A673 (cell line): ENCODE measurements around the gene PLTP.

ENCODE experiments used
- EZH2 ChIP-seq: fragments of 200-600 bp; sonication (generic); IDR thresholded peaks from 2 replicates; pipeline ENCODE4 v1.6.1; 2017; ENCODE audit warnings: borderline replicate concordance, low read depth, mild to moderate bottlenecking, mixed read lengths, antibody characterized with exemption, low read length; ENCODE audit not compliant: poor library complexity, severe bottlenecking
- TF ChIP-seq, protein P1 (sequence below): fragments of 300-800, 200-600 bp; sonication (generic); conservative IDR thresholded peaks from 2 replicates; pipeline ENCODE4 v1.5.1; 2017; ENCODE audit warnings: low read depth, mild to moderate bottlenecking, antibody characterized with exemption, low read length, moderate library complexity, mixed read lengths

DNA sequence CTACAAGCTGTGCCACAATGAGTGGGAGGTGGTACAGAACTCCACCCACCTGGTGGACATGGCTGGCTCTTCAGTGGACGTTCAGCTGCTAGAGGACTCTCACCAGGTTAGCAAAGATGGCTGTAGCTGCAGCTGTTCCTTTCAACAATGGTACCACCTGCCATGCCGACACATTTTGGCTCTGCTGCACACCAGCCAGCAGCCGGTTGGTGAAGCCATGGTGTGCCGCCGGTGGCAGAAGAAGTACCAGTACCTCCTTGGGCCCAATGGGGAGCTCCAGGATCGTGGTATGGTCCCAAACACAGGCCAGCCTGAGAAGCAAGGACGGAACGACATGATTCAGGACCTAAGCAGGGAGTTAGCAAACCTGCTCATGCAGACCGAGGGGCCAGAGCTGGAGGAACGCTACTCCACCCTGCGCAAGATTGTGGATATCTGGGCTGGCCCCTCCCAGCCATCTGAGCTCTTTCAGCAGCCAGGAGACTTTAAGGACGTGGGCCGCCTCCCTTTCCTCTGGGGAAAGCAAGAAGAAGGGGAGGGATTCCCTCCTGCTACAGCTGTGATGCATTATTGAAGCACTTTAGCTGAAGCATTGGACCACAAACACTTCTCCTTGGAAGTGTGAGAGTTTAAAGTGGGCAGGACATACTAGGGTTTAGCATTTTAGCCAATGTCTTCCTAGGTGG, 33.7 kb downstream of the PLTP start:
- TF ChIP-seq, protein P1, sequence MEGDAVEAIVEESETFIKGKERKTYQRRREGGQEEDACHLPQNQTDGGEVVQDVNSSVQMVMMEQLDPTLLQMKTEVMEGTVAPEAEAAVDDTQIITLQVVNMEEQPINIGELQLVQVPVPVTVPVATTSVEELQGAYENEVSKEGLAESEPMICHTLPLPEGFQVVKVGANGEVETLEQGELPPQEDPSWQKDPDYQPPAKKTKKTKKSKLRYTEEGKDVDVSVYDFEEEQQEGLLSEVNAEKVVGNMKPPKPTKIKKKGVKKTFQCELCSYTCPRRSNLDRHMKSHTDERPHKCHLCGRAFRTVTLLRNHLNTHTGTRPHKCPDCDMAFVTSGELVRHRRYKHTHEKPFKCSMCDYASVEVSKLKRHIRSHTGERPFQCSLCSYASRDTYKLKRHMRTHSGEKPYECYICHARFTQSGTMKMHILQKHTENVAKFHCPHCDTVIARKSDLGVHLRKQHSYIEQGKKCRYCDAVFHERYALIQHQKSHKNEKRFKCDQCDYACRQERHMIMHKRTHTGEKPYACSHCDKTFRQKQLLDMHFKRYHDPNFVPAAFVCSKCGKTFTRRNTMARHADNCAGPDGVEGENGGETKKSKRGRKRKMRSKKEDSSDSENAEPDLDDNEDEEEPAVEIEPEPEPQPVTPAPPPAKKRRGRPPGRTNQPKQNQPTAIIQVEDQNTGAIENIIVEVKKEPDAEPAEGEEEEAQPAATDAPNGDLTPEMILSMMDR, result no peak
- TF ChIP-seq EZH2, result no peak
